Right renal cortex interstitium (tissue), 3 donors: ENCODE data around the gene SEMA5B. TPM values are rescaled to one million over a fixed set of nuclear protein-coding genes. Genes with fewer than 3 reads are reported as not detected.

Experiments
- DNase-seq, 3 donors: peaks; one replicate each; pipeline ENCODE4 v3.0.0-alpha.2; 2013; ENCODE audit warnings: low read depth in 3 of 3, low spot score in 2 of 3
- polyA plus RNA-seq, 3 donors: library from polyadenylated mRNA; unstranded; fragments of 120-200 nt; gene quantifications; one replicate each; pipeline ENCODE4 v1.2.1, GENCODE V29; 2013; ENCODE audit not compliant: insufficient read length in 3 of 3

Gene SEMA5B
- polyA plus RNA-seq, 3 donors, result 17.5 to 25.6 (median 23.4) TPM

- DNase-seq, result no peak
These were observed 159.2 kb downstream of the SEMA5B start for GRCh38 chr3:122868322-122868721.

GRCh38 chr3:122864498-122864897, 163.1 kb downstream of the SEMA5B start:
- DNase-seq, result no peak

GRCh38 chr3:122862381-122862780, 165.2 kb downstream of the SEMA5B start:
- no peak for DNase-seq

Other genes with a start within 250 kb of the SEMA5B start
- 10 to 100 TPM in 2 of 3 donors, 1 to 10 TPM in 1; 10.0 to 11.6 (median 10.9) TPM for gene HSPBAP1, start 233.9 kb downstream of the SEMA5B start, polyA plus RNA-seq
- 10 to 100 TPM; 15.7 to 16.8 (median 16.3) TPM for gene SLC49A4, start 232.7 kb downstream of the SEMA5B start, polyA plus RNA-seq
- 10 to 100 TPM; 22.2 to 32.1 (median 25.0) TPM for gene PDIA5, start 39.3 kb upstream of the SEMA5B start, polyA plus RNA-seq
- gene SEC22A, start 174.2 kb upstream of the SEMA5B start, polyA plus RNA-seq, result 10 to 100 TPM; 24.9 to 27.0 (median 26.2) TPM